ENCODE data around the gene DDX27. TPM values are rescaled to one million over a fixed set of nuclear protein-coding genes. Genes with fewer than 3 reads are reported as not detected.

Gene DDX27
- total RNA-seq, 1 donor from 2014 or later = 78.4 TPM

DNA sequence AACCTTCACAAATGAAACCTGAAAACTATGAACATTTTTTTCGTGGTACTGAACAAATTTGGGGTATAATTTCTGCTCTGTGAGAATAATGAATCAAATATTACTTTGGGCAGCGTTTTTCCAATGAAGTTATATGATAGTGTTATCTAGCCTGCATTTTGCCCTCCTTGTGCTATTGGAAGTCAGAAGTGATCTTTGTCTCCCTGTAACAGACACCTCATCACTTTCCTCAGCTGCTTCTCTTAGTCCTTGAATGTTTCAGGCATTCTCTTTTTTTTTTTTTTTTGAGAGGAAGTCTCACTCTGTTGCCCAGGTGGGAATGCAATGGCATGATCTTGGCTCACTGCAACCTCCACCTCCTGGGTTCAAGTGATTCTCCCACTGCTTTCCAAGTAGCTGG, 10.2 kb downstream of the DDX27 start:
- intact Hi-C loops (cut with micrococcal nuclease) = no loop called here
- no peak overlapping the region for H3K27ac Mint-ChIP-seq
- no peak overlapping the region for H3K4me3 Mint-ChIP-seq
- ChIA-PET CTCF (interaction anchor here (0.9 kb wide), 1 partner anchor 16 kb away, joined by 4 read pairs; no protein-coding TSS in a partner anchor), POLR2A (interaction anchor here (0.6 to 1.1 kb wide), 7 partner anchors 10 to 496 kb away, joined by 3 to 9 read pairs (median 4); partner anchors contain the start of gene DDX27)
- H3K36me3 Mint-ChIP-seq (ENCODE audit: low read depth) = peaks cover 84% of the 10 kb centered on the region
- ATAC-seq (ENCODE audit: low read depth) (no peak), DNase-seq (no peak)
- no peaks in the 10 kb centered on the region for H3K9me3 Mint-ChIP-seq
- TF ChIP-seq CTCF (IDR thresholded peaks at IDR 0.05) = no peak
- H3K4me1 Mint-ChIP-seq = peaks cover 15% of the 10 kb centered on the region
- H3K27me3 Mint-ChIP-seq = no peaks in the 10 kb centered on the region

- CTCF ChIA-PET = interaction anchor here (0.9 kb wide), 2 partner anchors 15 to 97 kb away, joined by 4 read pairs; no protein-coding TSS in a partner anchor
- Mint-ChIP-seq H3K27me3 (no peaks in the 10 kb centered on the region), H3K9me3 (no peaks in the 10 kb centered on the region), H3K36me3 (ENCODE audit: low read depth) (peaks cover 85% of the 10 kb centered on the region), H3K4me3 (no peak overlapping the region), H3K27ac (peak overlapping the region; percentile 86), H3K4me1 (peaks cover 15% of the 10 kb centered on the region)
- POLR2A ChIA-PET = interaction anchor here (0.6 to 1.3 kb wide), 7 partner anchors 10 to 495 kb away, joined by 3 to 13 read pairs (median 5); partner anchors contain the start of gene DDX27
- no peak for DNase-seq
- intact Hi-C loops (cut with micrococcal nuclease) = loop anchor here (1.0 to 5.0 kb wide), 2 partner anchors 11 to 47 kb away; partner anchors contain the start of genes DDX27 and ZNFX1
- no peak for TF ChIP-seq CTCF (IDR thresholded peaks at IDR 0.05)
- ATAC-seq (ENCODE audit: low read depth) = no peak
Observed at GRCh38 chr20:49230021-49230420, 10.8 kb downstream of the DDX27 start.

- Mint-ChIP-seq H3K9me3 (no peaks in the 10 kb centered on the region), H3K4me1 (peaks cover 15% of the 10 kb centered on the region), H3K36me3 (ENCODE audit: low read depth) (peaks cover 84% of the 10 kb centered on the region), H3K27me3 (no peaks in the 10 kb centered on the region), H3K27ac (peak overlapping the region; percentile 86), H3K4me3 (peak overlapping the region; percentile 41)
- ChIA-PET POLR2A (interaction anchor here (0.6 to 1.3 kb wide), 8 partner anchors 10 to 184 kb away, joined by 3 to 13 read pairs (median 4); partner anchors contain the start of gene DDX27), CTCF (interaction anchor here (0.9 kb wide), 2 partner anchors 14 to 98 kb away, joined by 4 read pairs; no protein-coding TSS in a partner anchor)
- peak; percentile 99 for ATAC-seq (ENCODE audit: low read depth)
- intact Hi-C loops (cut with micrococcal nuclease) = loop anchor here (1.0 to 5.0 kb wide), 2 partner anchors 11 to 47 kb away; partner anchors contain the start of genes DDX27 and ZNFX1
- TF ChIP-seq CTCF (IDR thresholded peaks at IDR 0.05) = no peak
- DNase-seq = no peak
Observed at GRCh38 chr20:49230561-49231133, 11.4 kb downstream of the DDX27 start.

DNA sequence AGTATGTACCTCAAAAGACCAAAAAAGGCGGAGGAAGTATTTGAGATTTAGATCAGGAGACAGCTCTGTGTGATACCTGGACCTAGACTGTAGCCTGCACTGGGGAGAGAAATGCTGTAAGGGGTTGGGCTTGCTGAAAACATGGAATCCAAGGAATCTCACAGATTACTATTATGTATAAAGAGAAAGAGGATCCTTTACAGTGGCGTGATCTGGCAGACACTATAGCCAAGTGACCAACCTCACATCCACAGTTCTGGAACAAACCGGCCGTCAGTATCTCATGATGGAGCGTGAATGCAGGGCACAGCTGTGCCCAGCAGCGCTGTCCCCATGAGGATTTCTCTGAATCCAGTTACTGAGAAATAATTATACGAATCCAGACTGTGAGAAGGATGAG, 12.3 kb downstream of the DDX27 start:
- no peak for TF ChIP-seq CTCF (IDR thresholded peaks at IDR 0.05)
- Mint-ChIP-seq H3K36me3 (ENCODE audit: low read depth) (peaks cover 82% of the 10 kb centered on the region), H3K27me3 (no peaks in the 10 kb centered on the region), H3K4me1 (peaks cover 15% of the 10 kb centered on the region), H3K4me3 (no peak overlapping the region), H3K9me3 (no peaks in the 10 kb centered on the region), H3K27ac (peak overlapping the region; percentile 86)
- no peak for DNase-seq
- no peak for ATAC-seq (ENCODE audit: low read depth)
- ChIA-PET POLR2A (interaction anchor here (1.3 kb wide), 2 partner anchors 9 to 49 kb away, joined by 3 read pairs; no protein-coding TSS in a partner anchor), CTCF (no interaction called here)
- intact Hi-C loops (cut with micrococcal nuclease) = loop anchor here (5.0 kb wide), 1 partner anchor 46 kb away; the partner anchor contains the start of gene ZNFX1

DNA sequence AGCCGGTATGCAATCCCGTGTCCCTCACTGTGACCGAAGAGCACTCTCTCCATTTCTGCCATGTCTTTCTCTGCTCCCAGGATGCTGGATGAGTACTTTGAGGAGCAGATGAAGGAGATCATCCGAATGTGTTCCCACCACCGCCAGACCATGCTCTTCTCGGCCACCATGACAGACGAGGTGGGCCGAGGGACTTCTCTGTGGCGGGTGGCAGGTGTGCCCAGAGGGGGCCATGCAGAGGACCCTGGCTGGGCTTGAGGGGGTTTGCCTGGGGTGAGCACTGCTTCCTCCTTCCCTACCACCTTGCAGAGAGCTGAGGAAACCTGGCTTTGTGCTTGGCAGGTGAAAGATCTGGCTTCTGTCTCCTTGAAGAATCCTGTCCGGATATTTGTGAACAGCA, 14.0 kb downstream of the DDX27 start:
- Mint-ChIP-seq H3K4me1 (peaks cover 15% of the 10 kb centered on the region), H3K4me3 (no peak overlapping the region), H3K36me3 (ENCODE audit: low read depth) (peaks cover 80% of the 10 kb centered on the region), H3K27me3 (no peaks in the 10 kb centered on the region), H3K9me3 (no peaks in the 10 kb centered on the region), H3K27ac (no peak overlapping the region)
- TF ChIP-seq CTCF (IDR thresholded peaks at IDR 0.05) = no peak
- CTCF ChIA-PET = no interaction called here
- intact Hi-C loops (cut with micrococcal nuclease) = loop anchor here (5.0 kb wide), 1 partner anchor 44 kb away; the partner anchor contains the start of gene ZNFX1
- POLR2A ChIA-PET = interaction anchor here (0.5 kb wide), 1 partner anchor 28 kb away, joined by 4 read pairs; no protein-coding TSS in a partner anchor
- no peak for ATAC-seq (ENCODE audit: low read depth)
- no peak for DNase-seq
